Measurements from ENCODE around the gene CRHR1. TPM values are rescaled to one million over a fixed set of nuclear protein-coding genes. Genes with fewer than 3 reads are reported as not detected.

Gene CRHR1
- total RNA-seq, 1 experiment from 2014 or later = not detected

DNA sequence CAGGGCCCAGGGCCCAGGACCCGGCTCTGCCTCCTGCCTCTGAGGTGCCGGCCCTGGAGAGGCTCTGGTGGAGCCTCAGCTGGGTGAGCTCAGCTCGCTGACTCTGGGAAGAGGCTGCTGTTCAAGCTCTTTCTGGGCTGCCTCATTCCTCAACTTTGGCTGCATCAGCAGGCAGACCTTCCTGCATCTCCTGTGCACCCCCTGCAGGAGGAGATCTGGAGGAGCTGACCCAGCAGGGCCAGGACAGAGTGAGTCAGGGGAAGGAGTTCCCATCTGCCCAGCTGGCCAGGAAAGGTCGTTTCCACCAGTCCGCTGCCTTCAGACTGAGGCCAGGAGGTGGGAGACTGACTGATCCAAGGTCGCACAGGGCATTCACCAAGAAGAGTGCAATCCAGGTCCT lies 10.7 kb downstream of the CRHR1 start:
- intact Hi-C loops (cut with micrococcal nuclease) = no loop called here
- ChIA-PET POLR2A (ENCODE audit: unreplicated experiment) (no interaction called here), CTCF (no interaction called here)
- Histone ChIP-seq H3K9ac (ENCODE audit: low read length) (no peak overlapping the region), H4K20me1 (ENCODE audit: low read length) (no peaks in the 10 kb centered on the region), H3K36me3 (ENCODE audit: low read depth, low read length) (no peaks in the 10 kb centered on the region), H3F3A (ENCODE audit: low read length, unreplicated experiment) (no peaks in the 10 kb centered on the region), H3K79me2 (ENCODE audit: low read length) (no peaks in the 10 kb centered on the region), H3K27ac (ENCODE audit: low read length) (no peak overlapping the region), H3K9me3 (ENCODE audit: low read length) (no peaks in the 10 kb centered on the region), H3K4me3 (ENCODE audit: low read length) (no peak overlapping the region), H3K9me2 (replicated peaks; ENCODE audit: low read length) (no peaks in the 10 kb centered on the region), H2AFZ (ENCODE audit: low read length) (no peak overlapping the region), H3K27me3 (ENCODE audit: low read length) (peaks cover 48% of the 10 kb centered on the region), H3K4me2 (ENCODE audit: low read length) (no peak overlapping the region), H3K4me1 (ENCODE audit: insufficient read depth, low read length) (peaks cover 7% of the 10 kb centered on the region; the same call in 1 of the 2 replicates)
- TF ChIP-seq EZH2 (IDR thresholded peaks at IDR 0.05; ENCODE audit: low read length, unreplicated experiment) (no peak), EZH2phosphoT487 (IDR thresholded peaks at IDR 0.05; ENCODE audit: borderline replicate concordance, low read length) (no peak)
- TF ChIP-seq, protein P1, sequence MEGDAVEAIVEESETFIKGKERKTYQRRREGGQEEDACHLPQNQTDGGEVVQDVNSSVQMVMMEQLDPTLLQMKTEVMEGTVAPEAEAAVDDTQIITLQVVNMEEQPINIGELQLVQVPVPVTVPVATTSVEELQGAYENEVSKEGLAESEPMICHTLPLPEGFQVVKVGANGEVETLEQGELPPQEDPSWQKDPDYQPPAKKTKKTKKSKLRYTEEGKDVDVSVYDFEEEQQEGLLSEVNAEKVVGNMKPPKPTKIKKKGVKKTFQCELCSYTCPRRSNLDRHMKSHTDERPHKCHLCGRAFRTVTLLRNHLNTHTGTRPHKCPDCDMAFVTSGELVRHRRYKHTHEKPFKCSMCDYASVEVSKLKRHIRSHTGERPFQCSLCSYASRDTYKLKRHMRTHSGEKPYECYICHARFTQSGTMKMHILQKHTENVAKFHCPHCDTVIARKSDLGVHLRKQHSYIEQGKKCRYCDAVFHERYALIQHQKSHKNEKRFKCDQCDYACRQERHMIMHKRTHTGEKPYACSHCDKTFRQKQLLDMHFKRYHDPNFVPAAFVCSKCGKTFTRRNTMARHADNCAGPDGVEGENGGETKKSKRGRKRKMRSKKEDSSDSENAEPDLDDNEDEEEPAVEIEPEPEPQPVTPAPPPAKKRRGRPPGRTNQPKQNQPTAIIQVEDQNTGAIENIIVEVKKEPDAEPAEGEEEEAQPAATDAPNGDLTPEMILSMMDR (conservative IDR thresholded peaks at IDR 0.05; ENCODE audit: low read depth, low read length) = peak; percentile 48
- DNase-seq (peak; percentile 32), ATAC-seq (peak; percentile 49)
- BruUV-seq (replicated peaks) = no TSS peak

DNA sequence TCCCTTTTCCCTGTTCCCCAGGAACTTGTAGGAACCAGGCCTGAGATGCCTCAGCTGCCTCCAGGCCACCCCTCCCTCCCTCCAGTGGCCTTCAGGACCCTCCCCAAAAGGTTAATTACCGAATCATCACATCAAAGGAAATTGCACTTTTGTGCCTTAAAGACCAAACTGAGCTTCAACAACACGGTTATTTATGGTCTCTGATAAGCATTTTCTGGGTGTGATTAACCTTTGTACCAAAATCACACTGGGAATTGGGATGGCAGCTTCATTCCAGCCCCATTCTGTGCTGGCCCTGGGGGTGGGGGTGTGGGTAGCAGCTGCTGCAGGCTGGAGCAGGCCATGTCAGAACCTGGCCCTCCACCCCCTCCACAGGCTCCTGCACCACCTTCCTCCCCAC lies 16.7 kb downstream of the CRHR1 start:
- intact Hi-C loops (cut with micrococcal nuclease) = no loop called here
- no peak overlapping the region for H3K9ac ChIP-seq (ENCODE audit: low read length)
- H3K9me2 ChIP-seq (replicated peaks; ENCODE audit: low read length) = no peaks in the 10 kb centered on the region
- DNase-seq (no peak), ATAC-seq (no peak)
- no peak overlapping the region for H3K27ac ChIP-seq (ENCODE audit: low read length)
- H3K36me3 ChIP-seq (ENCODE audit: low read depth, low read length) = no peaks in the 10 kb centered on the region
- no peaks in the 10 kb centered on the region for H3K9me3 ChIP-seq (ENCODE audit: low read length)
- no peaks in the 10 kb centered on the region for H3F3A ChIP-seq (ENCODE audit: low read length, unreplicated experiment)
- H3K27me3 ChIP-seq (ENCODE audit: low read length) = peaks cover 73% of the 10 kb centered on the region
- no peaks in the 10 kb centered on the region for H3K79me2 ChIP-seq (ENCODE audit: low read length)
- no peaks in the 10 kb centered on the region for H3K4me1 ChIP-seq (ENCODE audit: insufficient read depth, low read length)
- BruUV-seq (replicated peaks) = no TSS peak
- CTCF ChIA-PET = no interaction called here
- no peaks in the 10 kb centered on the region for H4K20me1 ChIP-seq (ENCODE audit: low read length)
- POLR2A ChIA-PET (ENCODE audit: unreplicated experiment) = interaction anchor here (0.5 to 0.6 kb wide), 2 partner anchors 8 to 18 kb away, joined by 3 to 4 read pairs; no protein-coding TSS in a partner anchor
- no peak overlapping the region for H2AFZ ChIP-seq (ENCODE audit: low read length)
- H3K4me2 ChIP-seq (ENCODE audit: low read length) = no peak overlapping the region
- TF ChIP-seq, protein P1 (conservative IDR thresholded peaks at IDR 0.05; ENCODE audit: low read depth, low read length) = no peak
- no peak for TF ChIP-seq EZH2 (IDR thresholded peaks at IDR 0.05; ENCODE audit: low read length, unreplicated experiment)
- no peak for TF ChIP-seq EZH2phosphoT487 (IDR thresholded peaks at IDR 0.05; ENCODE audit: borderline replicate concordance, low read length)
- H3K4me3 ChIP-seq (ENCODE audit: low read length) = no peak overlapping the region

DNA sequence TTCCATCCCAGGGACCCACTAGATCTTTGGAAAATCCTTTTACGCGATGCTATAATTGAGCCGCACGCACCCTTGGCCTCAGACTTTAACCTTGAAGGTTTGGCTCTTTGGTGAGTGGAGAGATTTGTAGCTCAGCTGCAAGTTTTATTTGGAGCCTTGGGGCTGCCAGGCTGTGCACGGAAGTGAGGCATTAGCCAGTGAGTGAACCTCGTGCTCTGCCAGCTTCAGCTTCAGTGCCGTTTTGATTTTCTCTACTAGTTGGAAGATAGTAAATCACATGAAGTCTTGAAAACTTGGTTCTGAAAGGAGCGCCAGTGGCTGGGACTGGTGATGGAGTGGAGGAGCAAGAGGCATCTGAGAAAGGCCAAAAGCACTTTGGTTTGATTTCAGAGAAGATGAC lies 17.3 kb downstream of the CRHR1 start:
- peaks cover 73% of the 10 kb centered on the region for H3K27me3 ChIP-seq (ENCODE audit: low read length)
- DNase-seq (no peak), ATAC-seq (no peak)
- no peaks in the 10 kb centered on the region for H3K79me2 ChIP-seq (ENCODE audit: low read length)
- H3K4me1 ChIP-seq (ENCODE audit: insufficient read depth, low read length) = no peaks in the 10 kb centered on the region
- H3K9me3 ChIP-seq (ENCODE audit: low read length) = no peaks in the 10 kb centered on the region
- ChIA-PET POLR2A (ENCODE audit: unreplicated experiment) (no interaction called here), CTCF (no interaction called here)
- H3F3A ChIP-seq (ENCODE audit: low read length, unreplicated experiment) = no peaks in the 10 kb centered on the region
- H2AFZ ChIP-seq (ENCODE audit: low read length) = no peak overlapping the region
- intact Hi-C loops (cut with micrococcal nuclease) = no loop called here
- BruUV-seq (replicated peaks) = no TSS peak
- H3K4me2 ChIP-seq (ENCODE audit: low read length) = no peak overlapping the region
- H3K9ac ChIP-seq (ENCODE audit: low read length) = no peak overlapping the region
- no peaks in the 10 kb centered on the region for H3K9me2 ChIP-seq (replicated peaks; ENCODE audit: low read length)
- no peaks in the 10 kb centered on the region for H3K36me3 ChIP-seq (ENCODE audit: low read depth, low read length)
- TF ChIP-seq EZH2 (IDR thresholded peaks at IDR 0.05; ENCODE audit: low read length, unreplicated experiment) (no peak), EZH2phosphoT487 (IDR thresholded peaks at IDR 0.05; ENCODE audit: borderline replicate concordance, low read length) (no peak)
- TF ChIP-seq, protein P1 (conservative IDR thresholded peaks at IDR 0.05; ENCODE audit: low read depth, low read length) = no peak
- no peaks in the 10 kb centered on the region for H4K20me1 ChIP-seq (ENCODE audit: low read length)
- H3K27ac ChIP-seq (ENCODE audit: low read length) = no peak overlapping the region
- H3K4me3 ChIP-seq (ENCODE audit: low read length) = no peak overlapping the region

Data from PC-3 (cell line).